ENCODE data around the gene AQP1. TPM values are rescaled to one million over a fixed set of nuclear protein-coding genes. Genes with fewer than 3 reads are reported as not detected.

Gene AQP1
- total RNA-seq, 1 experiment from 2014 or later = 0.49 TPM

DNA sequence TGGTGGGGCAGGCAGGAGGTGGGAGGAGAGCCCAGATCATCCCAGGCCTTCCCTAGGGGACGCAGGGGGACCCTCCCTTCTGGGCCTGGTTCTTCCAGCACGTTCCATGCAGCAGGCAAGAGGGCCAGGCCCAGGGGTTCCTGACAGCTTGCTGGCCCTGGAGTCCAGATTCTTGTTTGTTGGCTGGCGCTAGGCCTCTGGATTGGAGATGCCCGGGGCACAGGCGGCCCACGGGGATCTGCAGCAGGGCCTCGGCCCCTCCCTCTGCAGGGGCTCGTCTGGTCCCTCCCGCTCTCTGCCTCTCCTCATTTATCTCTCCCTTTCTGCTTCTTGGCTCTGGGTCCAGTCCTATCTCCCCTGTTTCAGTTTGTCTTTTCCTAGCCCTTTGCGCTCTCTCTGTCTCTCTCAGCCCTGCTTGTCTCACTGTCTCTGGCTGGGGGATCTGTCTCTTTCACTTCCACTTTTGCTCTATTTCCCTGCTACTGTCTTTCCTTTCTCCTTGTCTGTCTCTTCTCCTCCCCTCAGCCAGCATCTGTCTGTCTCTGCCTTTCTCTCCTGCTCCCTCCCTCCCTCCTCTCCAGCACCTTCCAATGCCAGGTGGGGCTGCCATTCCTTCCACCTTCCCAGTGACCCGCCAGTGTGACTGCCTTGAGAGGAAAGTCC, 1.1 kb upstream of the AQP1 start:
- BruUV-seq (replicated peaks) = no TSS peak
- no peak overlapping the region for H3K4me3 ChIP-seq (ENCODE audit: low read depth, low read length, poor library complexity, severe bottlenecking)
- CTCF ChIA-PET = no interaction called here
- no peaks in the 10 kb centered on the region for H3K27me3 ChIP-seq (replicated peaks; ENCODE audit: insufficient read depth, low read depth, low read length, poor library complexity)
- H3K9me3 ChIP-seq (ENCODE audit: low read depth, low read length, poor library complexity, severe bottlenecking) = no peaks in the 10 kb centered on the region
- H3K27ac ChIP-seq (ENCODE audit: low read depth, low read length, poor library complexity, severe bottlenecking) = no peak overlapping the region
- POLR2A ChIA-PET (ENCODE audit: low non-redundant PET) = no interaction called here
- TF ChIP-seq, protein P1, sequence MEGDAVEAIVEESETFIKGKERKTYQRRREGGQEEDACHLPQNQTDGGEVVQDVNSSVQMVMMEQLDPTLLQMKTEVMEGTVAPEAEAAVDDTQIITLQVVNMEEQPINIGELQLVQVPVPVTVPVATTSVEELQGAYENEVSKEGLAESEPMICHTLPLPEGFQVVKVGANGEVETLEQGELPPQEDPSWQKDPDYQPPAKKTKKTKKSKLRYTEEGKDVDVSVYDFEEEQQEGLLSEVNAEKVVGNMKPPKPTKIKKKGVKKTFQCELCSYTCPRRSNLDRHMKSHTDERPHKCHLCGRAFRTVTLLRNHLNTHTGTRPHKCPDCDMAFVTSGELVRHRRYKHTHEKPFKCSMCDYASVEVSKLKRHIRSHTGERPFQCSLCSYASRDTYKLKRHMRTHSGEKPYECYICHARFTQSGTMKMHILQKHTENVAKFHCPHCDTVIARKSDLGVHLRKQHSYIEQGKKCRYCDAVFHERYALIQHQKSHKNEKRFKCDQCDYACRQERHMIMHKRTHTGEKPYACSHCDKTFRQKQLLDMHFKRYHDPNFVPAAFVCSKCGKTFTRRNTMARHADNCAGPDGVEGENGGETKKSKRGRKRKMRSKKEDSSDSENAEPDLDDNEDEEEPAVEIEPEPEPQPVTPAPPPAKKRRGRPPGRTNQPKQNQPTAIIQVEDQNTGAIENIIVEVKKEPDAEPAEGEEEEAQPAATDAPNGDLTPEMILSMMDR (conservative IDR thresholded peaks at IDR 0.05; ENCODE audit: low read depth, low read length) = no peak
- TF ChIP-seq EZH2 (IDR thresholded peaks at IDR 0.05; ENCODE audit: borderline replicate concordance, low read depth, low read length, poor library complexity, severe bottlenecking) = no peak
- no peak for DNase-seq (ENCODE audit: low spot score)
- H3K4me1 ChIP-seq (ENCODE audit: insufficient read depth, low read length, poor library complexity, severe bottlenecking) = no peaks in the 10 kb centered on the region
- intact Hi-C loops (cut with micrococcal nuclease; ENCODE audit: unreplicated experiment) = no loop called here
- no peaks in the 10 kb centered on the region for H3K36me3 ChIP-seq (ENCODE audit: insufficient read depth, low read length, poor library complexity, severe bottlenecking)

DNA sequence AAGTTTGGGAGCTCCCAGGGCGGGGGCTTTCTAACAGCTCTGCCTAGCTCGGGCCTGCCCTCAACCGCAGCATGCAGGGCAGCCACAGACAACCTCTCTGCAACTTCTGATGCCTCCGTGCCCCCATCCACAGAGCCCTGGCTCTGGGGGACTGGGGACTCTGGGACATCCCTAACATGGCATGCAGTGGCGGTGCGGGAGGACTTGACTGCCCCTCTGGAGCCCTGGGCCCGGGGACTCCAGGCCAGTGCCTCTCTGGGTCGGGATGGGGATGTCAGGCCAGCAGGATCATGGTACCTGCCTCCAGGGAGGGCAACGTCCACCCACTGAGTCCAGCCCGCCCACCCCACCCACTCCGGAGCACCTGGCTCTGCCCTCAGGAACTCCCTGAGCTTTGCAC, 520 bp upstream of the AQP1 start:
- H3K9me3 ChIP-seq (ENCODE audit: low read depth, low read length, poor library complexity, severe bottlenecking) = no peaks in the 10 kb centered on the region
- no peak overlapping the region for H3K4me3 ChIP-seq (ENCODE audit: low read depth, low read length, poor library complexity, severe bottlenecking)
- TF ChIP-seq, protein P1 (conservative IDR thresholded peaks at IDR 0.05; ENCODE audit: low read depth, low read length) = no peak
- TF ChIP-seq EZH2 (IDR thresholded peaks at IDR 0.05; ENCODE audit: borderline replicate concordance, low read depth, low read length, poor library complexity, severe bottlenecking) = no peak
- H3K36me3 ChIP-seq (ENCODE audit: insufficient read depth, low read length, poor library complexity, severe bottlenecking) = no peaks in the 10 kb centered on the region
- no peak overlapping the region for H3K27ac ChIP-seq (ENCODE audit: low read depth, low read length, poor library complexity, severe bottlenecking)
- no peaks in the 10 kb centered on the region for H3K4me1 ChIP-seq (ENCODE audit: insufficient read depth, low read length, poor library complexity, severe bottlenecking)
- BruUV-seq (replicated peaks) = no TSS peak
- POLR2A ChIA-PET (ENCODE audit: low non-redundant PET) = no interaction called here
- no peak for DNase-seq (ENCODE audit: low spot score)
- CTCF ChIA-PET = no interaction called here
- intact Hi-C loops (cut with micrococcal nuclease; ENCODE audit: unreplicated experiment) = no loop called here
- no peaks in the 10 kb centered on the region for H3K27me3 ChIP-seq (replicated peaks; ENCODE audit: insufficient read depth, low read depth, low read length, poor library complexity)

DNA sequence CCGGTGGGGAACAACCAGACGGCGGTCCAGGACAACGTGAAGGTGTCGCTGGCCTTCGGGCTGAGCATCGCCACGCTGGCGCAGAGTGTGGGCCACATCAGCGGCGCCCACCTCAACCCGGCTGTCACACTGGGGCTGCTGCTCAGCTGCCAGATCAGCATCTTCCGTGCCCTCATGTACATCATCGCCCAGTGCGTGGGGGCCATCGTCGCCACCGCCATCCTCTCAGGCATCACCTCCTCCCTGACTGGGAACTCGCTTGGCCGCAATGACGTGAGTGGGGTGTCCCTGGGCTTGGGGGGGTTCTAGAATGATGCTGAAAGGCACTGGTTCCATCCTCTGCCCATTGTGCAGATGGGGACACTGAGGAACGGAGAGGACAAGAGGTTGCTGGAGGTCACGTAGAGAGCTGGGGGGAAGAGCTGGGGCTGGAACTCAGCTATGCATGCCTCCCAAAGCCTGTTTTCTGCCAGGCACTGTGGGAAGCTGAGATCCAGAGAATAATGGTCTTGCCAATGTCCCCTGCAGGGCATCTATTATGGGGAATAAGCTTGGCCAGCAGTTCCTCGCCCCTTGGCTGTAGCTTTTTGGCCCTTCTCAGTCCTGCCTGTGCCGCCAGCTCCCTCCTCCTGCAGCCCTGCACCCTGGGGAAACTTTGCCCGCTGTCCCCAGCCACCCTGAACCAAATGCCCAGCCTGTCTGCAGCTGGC, 523 bp downstream of the AQP1 start:
- intact Hi-C loops (cut with micrococcal nuclease; ENCODE audit: unreplicated experiment) = no loop called here
- H3K27ac ChIP-seq (ENCODE audit: low read depth, low read length, poor library complexity, severe bottlenecking) = no peak overlapping the region
- BruUV-seq (replicated peaks) = no TSS peak
- H3K4me1 ChIP-seq (ENCODE audit: insufficient read depth, low read length, poor library complexity, severe bottlenecking) = no peaks in the 10 kb centered on the region
- H3K27me3 ChIP-seq (replicated peaks; ENCODE audit: insufficient read depth, low read depth, low read length, poor library complexity) = no peaks in the 10 kb centered on the region
- no peaks in the 10 kb centered on the region for H3K9me3 ChIP-seq (ENCODE audit: low read depth, low read length, poor library complexity, severe bottlenecking)
- H3K36me3 ChIP-seq (ENCODE audit: insufficient read depth, low read length, poor library complexity, severe bottlenecking) = no peaks in the 10 kb centered on the region
- H3K4me3 ChIP-seq (ENCODE audit: low read depth, low read length, poor library complexity, severe bottlenecking) = no peak overlapping the region
- DNase-seq (ENCODE audit: low spot score) = no peak
- TF ChIP-seq EZH2 (IDR thresholded peaks at IDR 0.05; ENCODE audit: borderline replicate concordance, low read depth, low read length, poor library complexity, severe bottlenecking) = no peak
- TF ChIP-seq, protein P1 (conservative IDR thresholded peaks at IDR 0.05; ENCODE audit: low read depth, low read length) = no peak
- ChIA-PET POLR2A (ENCODE audit: low non-redundant PET) (no interaction called here), CTCF (no interaction called here)
